HEK293 (cell line): ENCODE data around the gene GALNTL6.

Experiments
- CTCF ChIA-PET: fragments of 350-600 bp; formaldehyde crosslinking; extraction: SDS; loops from one replicate; lab custom pipeline; 2021; ENCODE audit warnings: antibody characterized with exemption; lab: Yijun Ruan, JAX
- POLR2A ChIA-PET: fragments of 300-600 bp; formaldehyde crosslinking; extraction: SDS; loops from one replicate; lab custom pipeline; 2020; ENCODE audit warnings: antibody characterized with exemption, inconsistent platforms; lab: Yijun Ruan, JAX
- H3K27ac ChIP-seq: fragments of 200-500 bp; sonication (Bioruptor generic); 2 replicates; pipeline ENCODE4 v1.5.1; 2014; ENCODE audit warnings: low read depth, low read length, control low read depth, inconsistent platforms; ENCODE audit errors: extremely low read depth
- H3K36me3 ChIP-seq, 2 experiments: fragments of 200-500 bp in 1 of 2; sonication (Bioruptor generic) in 1 of 2; 1 replicate in 1 of 2; 2 replicates in 1 of 2; pipeline ENCODE4 v1.5.1; 2014 to 2017; ENCODE audit warnings: inconsistent platforms in 2 of 2, low read length in 2 of 2; ENCODE audit not compliant: control insufficient read depth in 2 of 2, insufficient read depth in 1 of 2
- H3K4me1 ChIP-seq: fragments of 200-500 bp; sonication (Bioruptor generic); 2 replicates; pipeline ENCODE4 v1.5.1; 2014; ENCODE audit warnings: mild to moderate bottlenecking, low read length, inconsistent platforms; ENCODE audit not compliant: control insufficient read depth, insufficient read depth
- H3K4me3 ChIP-seq: 2 replicates; pipeline ENCODE4 v1.5.1; 2011; ENCODE audit warnings: low read depth, mild to moderate bottlenecking, control low read depth, low read length, moderate library complexity
- H3K9me3 ChIP-seq: fragments of 200-500 bp; sonication (Bioruptor generic); 2 replicates; pipeline ENCODE4 v1.5.1; 2014; ENCODE audit warnings: low read depth, low read length, inconsistent platforms; ENCODE audit not compliant: control insufficient read depth, insufficient read depth
- BCL11A ChIP-seq: fragments of 450-650 bp; formaldehyde crosslinking; IDR thresholded peaks from 2 replicates; pipeline ENCODE4 v1.5.1; 2016; ENCODE audit warnings: low read depth, missing biosample characterization, missing genetic modification characterization
- GFI1B ChIP-seq: fragments of 450-650 bp; formaldehyde crosslinking; IDR thresholded peaks from 2 replicates; pipeline ENCODE4 v1.5.1; 2016; ENCODE audit warnings: missing biosample characterization, missing genetic modification characterization
- KLF9 ChIP-seq: fragments of 450-650 bp; formaldehyde crosslinking; IDR thresholded peaks from 2 replicates; pipeline ENCODE4 v1.5.1; 2016; ENCODE audit warnings: missing biosample characterization, missing genetic modification characterization, low read depth
- ZNF10 ChIP-seq: fragments of 450-650 bp; formaldehyde crosslinking; IDR thresholded peaks from 2 replicates; pipeline ENCODE4 v1.5.1; 2017; ENCODE audit warnings: missing biosample characterization, missing genetic modification characterization
- ZNF121 ChIP-seq: fragments of 450-650 bp; formaldehyde crosslinking; IDR thresholded peaks from 2 replicates; pipeline ENCODE4 v1.5.1; 2016; ENCODE audit warnings: missing biosample characterization, missing genetic modification characterization
- ZNF138 ChIP-seq: fragments of 450-650 bp; formaldehyde crosslinking; IDR thresholded peaks from 2 replicates; pipeline ENCODE4 v1.5.1; 2016; ENCODE audit warnings: missing biosample characterization, missing genetic modification characterization, borderline replicate concordance
- ZNF19 ChIP-seq: fragments of 450-650 bp; formaldehyde crosslinking; IDR thresholded peaks from 2 replicates; pipeline ENCODE4; 2016; ENCODE audit warnings: missing biosample characterization, missing genetic modification characterization, low read depth
- ZNF37A ChIP-seq: fragments of 450-650 bp; IDR thresholded peaks from 2 replicates; pipeline ENCODE4 v1.5.1; 2018; ENCODE audit warnings: missing biosample characterization, missing genetic modification characterization
- ZNF596 ChIP-seq: fragments of 450-650 bp; IDR thresholded peaks from 2 replicates; pipeline ENCODE4 v1.5.0; 2018; ENCODE audit warnings: missing biosample characterization, mild to moderate bottlenecking, missing genetic modification characterization, moderate library complexity
- ZNF677 ChIP-seq: fragments of 450-650 bp; IDR thresholded peaks from 2 replicates; pipeline ENCODE4 v1.5.0; 2018; ENCODE audit warnings: missing biosample characterization, mild to moderate bottlenecking, missing genetic modification characterization, moderate library complexity
- ZNF704 ChIP-seq: fragments of 450-650 bp; formaldehyde crosslinking; IDR thresholded peaks from 2 replicates; pipeline ENCODE4 v1.5.1; 2016; ENCODE audit warnings: missing biosample characterization, missing genetic modification characterization
- ZNF76 ChIP-seq: fragments of 450-650 bp; formaldehyde crosslinking; IDR thresholded peaks from 2 replicates; pipeline ENCODE4; 2016; ENCODE audit warnings: low read depth, missing biosample characterization, missing genetic modification characterization, borderline replicate concordance
- TF ChIP-seq, protein P1 (sequence below): fragments of 450-650 bp; formaldehyde crosslinking; IDR thresholded peaks from 2 replicates; pipeline ENCODE4 v1.5.1; 2016; ENCODE audit warnings: missing biosample characterization, missing genetic modification characterization, low read depth
- TF ChIP-seq, protein P2 (sequence below): sonication (generic); formaldehyde crosslinking; IDR thresholded peaks from 2 replicates; pipeline ENCODE4 v1.8.1; 2022; ENCODE audit warnings: mild to moderate bottlenecking, moderate library complexity, missing genetic modification reagents
- TF ChIP-seq, protein P3 (sequence below): fragments of 450-650 bp; formaldehyde crosslinking; IDR thresholded peaks from 2 replicates; pipeline ENCODE4 v1.5.1; 2017; ENCODE audit warnings: missing biosample characterization, missing genetic modification characterization
- TF ChIP-seq, protein P4 (sequence below): fragments of 450-650 bp; formaldehyde crosslinking; IDR thresholded peaks from 2 replicates; pipeline ENCODE4 v1.5.1; 2016; ENCODE audit warnings: missing biosample characterization, missing genetic modification characterization
- TF ChIP-seq, protein P5 (sequence below): fragments of 450-650 bp; formaldehyde crosslinking; IDR thresholded peaks from 2 replicates; pipeline ENCODE4 v1.5.0; 2017; ENCODE audit warnings: missing biosample characterization, missing genetic modification characterization, borderline replicate concordance

GALNTL6 gene

DNA sequence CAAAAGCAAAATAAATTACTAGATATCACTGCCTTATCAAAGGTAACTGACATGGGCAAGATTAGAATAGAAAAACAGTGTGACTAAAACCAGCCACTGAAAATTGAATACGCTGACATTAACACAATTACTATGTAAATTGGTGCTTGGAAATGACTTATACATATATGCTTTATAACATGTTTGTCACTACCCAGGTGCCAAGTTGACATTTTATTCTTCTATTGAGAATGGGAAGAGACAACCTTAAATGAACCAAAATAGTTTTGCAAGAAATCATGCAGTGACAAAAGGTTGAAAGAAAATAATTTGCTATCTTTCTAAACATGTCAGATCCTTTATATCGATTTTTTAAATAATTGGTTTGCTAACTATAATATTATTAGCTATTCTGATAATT lies 510.1 kb downstream of the GALNTL6 start:
- H3K4me1 ChIP-seq: no peaks in the 10 kb centered on the region
- POLR2A ChIA-PET: no interaction called here
- TF ChIP-seq KLF9 (tag by site-specific recombination) (no peak), ZNF596 (tag by site-specific recombination) (no peak), ZNF19 (tag by site-specific recombination) (no peak), ZNF138 (tag by site-specific recombination) (no peak), BCL11A (no peak), ZNF121 (no peak), ZNF677 (tag by site-specific recombination) (no peak), GFI1B (no peak), ZNF10 (tag by site-specific recombination) (no peak), ZNF704 (tag by site-specific recombination) (no peak), ZNF37A (no peak), ZNF76 (no peak)
- TF ChIP-seq, protein P1, sequence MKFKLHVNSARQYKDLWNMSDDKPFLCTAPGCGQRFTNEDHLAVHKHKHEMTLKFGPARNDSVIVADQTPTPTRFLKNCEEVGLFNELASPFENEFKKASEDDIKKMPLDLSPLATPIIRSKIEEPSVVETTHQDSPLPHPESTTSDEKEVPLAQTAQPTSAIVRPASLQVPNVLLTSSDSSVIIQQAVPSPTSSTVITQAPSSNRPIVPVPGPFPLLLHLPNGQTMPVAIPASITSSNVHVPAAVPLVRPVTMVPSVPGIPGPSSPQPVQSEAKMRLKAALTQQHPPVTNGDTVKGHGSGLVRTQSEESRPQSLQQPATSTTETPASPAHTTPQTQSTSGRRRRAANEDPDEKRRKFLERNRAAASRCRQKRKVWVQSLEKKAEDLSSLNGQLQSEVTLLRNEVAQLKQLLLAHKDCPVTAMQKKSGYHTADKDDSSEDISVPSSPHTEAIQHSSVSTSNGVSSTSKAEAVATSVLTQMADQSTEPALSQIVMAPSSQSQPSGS (tag by site-specific recombination): no peak
- TF ChIP-seq, protein P2, sequence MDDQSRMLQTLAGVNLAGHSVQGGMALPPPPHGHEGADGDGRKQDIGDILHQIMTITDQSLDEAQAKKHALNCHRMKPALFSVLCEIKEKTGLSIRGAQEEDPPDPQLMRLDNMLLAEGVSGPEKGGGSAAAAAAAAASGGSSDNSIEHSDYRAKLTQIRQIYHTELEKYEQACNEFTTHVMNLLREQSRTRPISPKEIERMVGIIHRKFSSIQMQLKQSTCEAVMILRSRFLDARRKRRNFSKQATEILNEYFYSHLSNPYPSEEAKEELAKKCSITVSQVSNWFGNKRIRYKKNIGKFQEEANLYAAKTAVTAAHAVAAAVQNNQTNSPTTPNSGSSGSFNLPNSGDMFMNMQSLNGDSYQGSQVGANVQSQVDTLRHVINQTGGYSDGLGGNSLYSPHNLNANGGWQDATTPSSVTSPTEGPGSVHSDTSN (CRISPR knock-in tag): no peak
- TF ChIP-seq, protein P3, sequence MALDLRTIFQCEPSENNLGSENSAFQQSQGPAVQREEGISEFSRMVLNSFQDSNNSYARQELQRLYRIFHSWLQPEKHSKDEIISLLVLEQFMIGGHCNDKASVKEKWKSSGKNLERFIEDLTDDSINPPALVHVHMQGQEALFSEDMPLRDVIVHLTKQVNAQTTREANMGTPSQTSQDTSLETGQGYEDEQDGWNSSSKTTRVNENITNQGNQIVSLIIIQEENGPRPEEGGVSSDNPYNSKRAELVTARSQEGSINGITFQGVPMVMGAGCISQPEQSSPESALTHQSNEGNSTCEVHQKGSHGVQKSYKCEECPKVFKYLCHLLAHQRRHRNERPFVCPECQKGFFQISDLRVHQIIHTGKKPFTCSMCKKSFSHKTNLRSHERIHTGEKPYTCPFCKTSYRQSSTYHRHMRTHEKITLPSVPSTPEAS (tag by site-specific recombination): no peak
- TF ChIP-seq, protein P4, sequence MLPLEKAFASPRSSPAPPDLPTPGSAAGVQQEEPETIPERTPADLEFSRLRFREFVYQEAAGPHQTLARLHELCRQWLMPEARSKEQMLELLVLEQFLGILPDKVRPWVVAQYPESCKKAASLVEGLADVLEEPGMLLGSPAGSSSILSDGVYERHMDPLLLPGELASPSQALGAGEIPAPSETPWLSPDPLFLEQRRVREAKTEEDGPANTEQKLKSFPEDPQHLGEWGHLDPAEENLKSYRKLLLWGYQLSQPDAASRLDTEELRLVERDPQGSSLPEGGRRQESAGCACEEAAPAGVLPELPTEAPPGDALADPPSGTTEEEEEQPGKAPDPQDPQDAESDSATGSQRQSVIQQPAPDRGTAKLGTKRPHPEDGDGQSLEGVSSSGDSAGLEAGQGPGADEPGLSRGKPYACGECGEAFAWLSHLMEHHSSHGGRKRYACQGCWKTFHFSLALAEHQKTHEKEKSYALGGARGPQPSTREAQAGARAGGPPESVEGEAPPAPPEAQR (tag by site-specific recombination): no peak
- TF ChIP-seq, protein P5, sequence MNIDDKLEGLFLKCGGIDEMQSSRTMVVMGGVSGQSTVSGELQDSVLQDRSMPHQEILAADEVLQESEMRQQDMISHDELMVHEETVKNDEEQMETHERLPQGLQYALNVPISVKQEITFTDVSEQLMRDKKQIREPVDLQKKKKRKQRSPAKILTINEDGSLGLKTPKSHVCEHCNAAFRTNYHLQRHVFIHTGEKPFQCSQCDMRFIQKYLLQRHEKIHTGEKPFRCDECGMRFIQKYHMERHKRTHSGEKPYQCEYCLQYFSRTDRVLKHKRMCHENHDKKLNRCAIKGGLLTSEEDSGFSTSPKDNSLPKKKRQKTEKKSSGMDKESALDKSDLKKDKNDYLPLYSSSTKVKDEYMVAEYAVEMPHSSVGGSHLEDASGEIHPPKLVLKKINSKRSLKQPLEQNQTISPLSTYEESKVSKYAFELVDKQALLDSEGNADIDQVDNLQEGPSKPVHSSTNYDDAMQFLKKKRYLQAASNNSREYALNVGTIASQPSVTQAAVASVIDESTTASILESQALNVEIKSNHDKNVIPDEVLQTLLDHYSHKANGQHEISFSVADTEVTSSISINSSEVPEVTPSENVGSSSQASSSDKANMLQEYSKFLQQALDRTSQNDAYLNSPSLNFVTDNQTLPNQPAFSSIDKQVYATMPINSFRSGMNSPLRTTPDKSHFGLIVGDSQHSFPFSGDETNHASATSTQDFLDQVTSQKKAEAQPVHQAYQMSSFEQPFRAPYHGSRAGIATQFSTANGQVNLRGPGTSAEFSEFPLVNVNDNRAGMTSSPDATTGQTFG (tag by site-specific recombination): no peak
- TF ChIP-seq, all 188 proteins: peak for 0
- H3K36me3 ChIP-seq: no peaks in the 10 kb centered on the region
- H3K4me3 ChIP-seq: no peak overlapping the region
- H3K9me3 ChIP-seq: no peaks in the 10 kb centered on the region
- CTCF ChIA-PET: no interaction called here
- no peak overlapping the region for H3K27ac ChIP-seq
